ENCODE results near the gene ATG101. TPM values are rescaled to one million over a fixed set of nuclear protein-coding genes. Genes with fewer than 3 reads are reported as not detected.

ATG101 gene
- total RNA-seq, 1 donor, result 64.4 TPM

DNA sequence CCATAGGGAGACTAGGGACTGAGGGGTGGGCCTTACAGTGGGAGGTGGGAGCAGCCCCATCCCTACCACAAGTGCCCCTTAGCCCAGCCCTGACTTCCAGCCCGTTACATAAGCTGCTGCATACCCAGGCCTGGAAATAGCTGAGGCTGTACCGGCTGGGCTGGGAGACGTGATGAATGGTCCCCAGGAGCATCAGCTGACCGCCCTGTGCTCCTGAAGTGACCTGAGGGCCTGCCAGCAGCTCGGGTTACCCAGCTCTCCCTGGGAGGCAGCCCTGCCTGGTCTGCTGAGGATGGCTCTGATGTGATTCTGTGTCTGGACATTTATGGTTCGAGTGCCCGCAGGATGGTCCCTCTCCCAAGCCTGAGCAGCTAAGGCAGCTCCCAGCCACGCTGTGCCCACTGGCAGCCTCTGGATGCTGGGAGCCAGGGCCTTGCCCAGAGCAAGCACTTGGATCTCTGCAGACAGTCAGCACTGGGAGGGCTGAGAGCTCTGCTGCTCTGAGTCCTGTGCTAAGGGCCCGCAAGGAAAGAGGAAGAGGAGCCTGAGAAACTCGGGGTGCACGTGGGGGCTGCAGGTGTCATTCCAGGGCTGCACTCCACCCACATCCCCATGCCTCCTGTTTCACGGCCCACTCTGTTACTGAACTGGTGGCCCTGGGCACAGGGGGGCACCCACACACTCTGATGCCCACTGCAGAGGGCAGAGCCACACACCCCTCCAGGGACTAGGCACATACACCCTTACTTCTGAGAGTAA, 42.5 kb upstream of the ATG101 start:
- peaks cover 13% of the 10 kb centered on the region for H3K4me1 ChIP-seq (ENCODE audit: insufficient read depth, low read length)
- no peak overlapping the region for H3K27ac ChIP-seq (ENCODE audit: low read depth, low read length)
- DNase-seq (ENCODE audit: insufficient read length, low spot score, missing footprints), result no peak
- no peak overlapping the region for H3K4me3 ChIP-seq (ENCODE audit: insufficient read depth, low read length)
- H3K27me3 ChIP-seq (ENCODE audit: insufficient read depth, low read length), result peaks cover 9% of the 10 kb centered on the region
- H3K79me2 ChIP-seq (ENCODE audit: insufficient read depth, low read length), result no peaks in the 10 kb centered on the region
- H4K20me1 ChIP-seq (ENCODE audit: insufficient read depth, low read length), result no peaks in the 10 kb centered on the region
- H3K36me3 ChIP-seq (ENCODE audit: insufficient read depth, low read length), result no peaks in the 10 kb centered on the region
- no peak overlapping the region for H3K4me2 ChIP-seq (ENCODE audit: insufficient read depth, low read length)
- TF ChIP-seq, protein P1, sequence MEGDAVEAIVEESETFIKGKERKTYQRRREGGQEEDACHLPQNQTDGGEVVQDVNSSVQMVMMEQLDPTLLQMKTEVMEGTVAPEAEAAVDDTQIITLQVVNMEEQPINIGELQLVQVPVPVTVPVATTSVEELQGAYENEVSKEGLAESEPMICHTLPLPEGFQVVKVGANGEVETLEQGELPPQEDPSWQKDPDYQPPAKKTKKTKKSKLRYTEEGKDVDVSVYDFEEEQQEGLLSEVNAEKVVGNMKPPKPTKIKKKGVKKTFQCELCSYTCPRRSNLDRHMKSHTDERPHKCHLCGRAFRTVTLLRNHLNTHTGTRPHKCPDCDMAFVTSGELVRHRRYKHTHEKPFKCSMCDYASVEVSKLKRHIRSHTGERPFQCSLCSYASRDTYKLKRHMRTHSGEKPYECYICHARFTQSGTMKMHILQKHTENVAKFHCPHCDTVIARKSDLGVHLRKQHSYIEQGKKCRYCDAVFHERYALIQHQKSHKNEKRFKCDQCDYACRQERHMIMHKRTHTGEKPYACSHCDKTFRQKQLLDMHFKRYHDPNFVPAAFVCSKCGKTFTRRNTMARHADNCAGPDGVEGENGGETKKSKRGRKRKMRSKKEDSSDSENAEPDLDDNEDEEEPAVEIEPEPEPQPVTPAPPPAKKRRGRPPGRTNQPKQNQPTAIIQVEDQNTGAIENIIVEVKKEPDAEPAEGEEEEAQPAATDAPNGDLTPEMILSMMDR (IDR thresholded peaks at IDR 0.05; ENCODE audit: extremely low read depth, low read depth, low read length), result no peak
- no peaks in the 10 kb centered on the region for H3K9me3 ChIP-seq (ENCODE audit: low read depth, low read length)
- H2AFZ ChIP-seq (ENCODE audit: low read length), result no peak overlapping the region

- no peaks in the 10 kb centered on the region for H3K36me3 ChIP-seq (ENCODE audit: insufficient read depth, low read length)
- TF ChIP-seq, protein P1 (IDR thresholded peaks at IDR 0.05; ENCODE audit: extremely low read depth, low read depth, low read length), result no peak
- DNase-seq (ENCODE audit: insufficient read length, low spot score, missing footprints), result no peak
These were observed 40.1 kb upstream of the ATG101 start for GRCh38 chr12:52029685-52030084.

DNA sequence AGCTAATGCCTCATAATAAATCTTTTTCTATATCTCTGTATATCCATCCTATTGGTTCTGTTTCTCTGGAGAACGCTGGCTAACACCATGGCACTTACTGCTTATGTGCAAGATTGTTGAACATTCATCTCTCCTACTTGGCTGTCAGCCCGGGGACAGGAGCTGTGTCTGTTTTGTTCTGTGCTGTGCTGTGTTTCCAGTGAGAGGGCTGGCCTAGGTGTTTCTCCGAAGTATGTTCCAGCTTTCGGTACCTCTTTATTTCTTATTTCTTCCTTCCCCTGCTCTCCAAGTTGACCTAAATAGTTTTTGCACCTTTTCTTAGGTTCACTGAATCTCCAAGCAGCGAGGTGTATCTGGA, 37.4 kb upstream of the ATG101 start:
- Histone ChIP-seq H3K36me3 (ENCODE audit: insufficient read depth, low read length) (no peaks in the 10 kb centered on the region), H2AFZ (ENCODE audit: low read length) (peak overlapping the region; percentile 69), H3K9me3 (ENCODE audit: low read depth, low read length) (no peaks in the 10 kb centered on the region), H3K4me3 (ENCODE audit: insufficient read depth, low read length) (peak overlapping the region; percentile 68), H3K79me2 (ENCODE audit: insufficient read depth, low read length) (peaks cover 1% of the 10 kb centered on the region), H3K27me3 (ENCODE audit: insufficient read depth, low read length) (no peaks in the 10 kb centered on the region), H3K4me1 (ENCODE audit: insufficient read depth, low read length) (peaks cover 20% of the 10 kb centered on the region), H4K20me1 (ENCODE audit: insufficient read depth, low read length) (no peaks in the 10 kb centered on the region), H3K4me2 (ENCODE audit: insufficient read depth, low read length) (peak overlapping the region; percentile 98), H3K27ac (ENCODE audit: low read depth, low read length) (peak overlapping the region; percentile 91)
- TF ChIP-seq, protein P1 (IDR thresholded peaks at IDR 0.05; ENCODE audit: extremely low read depth, low read depth, low read length), result no peak
- peak; percentile 96 for DNase-seq (ENCODE audit: insufficient read length, low spot score, missing footprints)

More at GRCh38 chr12:52029685-52030084, 40.1 kb upstream of the ATG101 start:
- H3K4me2 ChIP-seq (ENCODE audit: insufficient read depth, low read length), result no peak overlapping the region
- no peak overlapping the region for H2AFZ ChIP-seq (ENCODE audit: low read length)
- H4K20me1 ChIP-seq (ENCODE audit: insufficient read depth, low read length), result no peaks in the 10 kb centered on the region
- H3K79me2 ChIP-seq (ENCODE audit: insufficient read depth, low read length), result no peaks in the 10 kb centered on the region
- no peak overlapping the region for H3K4me3 ChIP-seq (ENCODE audit: insufficient read depth, low read length)
- peaks cover 20% of the 10 kb centered on the region for H3K4me1 ChIP-seq (ENCODE audit: insufficient read depth, low read length)
- H3K27me3 ChIP-seq (ENCODE audit: insufficient read depth, low read length), result no peaks in the 10 kb centered on the region
- H3K9me3 ChIP-seq (ENCODE audit: low read depth, low read length), result no peaks in the 10 kb centered on the region
- no peak overlapping the region for H3K27ac ChIP-seq (ENCODE audit: low read depth, low read length)

- Histone ChIP-seq H4K20me1 (ENCODE audit: insufficient read depth, low read length) (no peaks in the 10 kb centered on the region), H3K79me2 (ENCODE audit: insufficient read depth, low read length) (peaks cover 2% of the 10 kb centered on the region), H3K27ac (ENCODE audit: low read depth, low read length) (peak overlapping the region; percentile 93), H3K9me3 (ENCODE audit: low read depth, low read length) (no peaks in the 10 kb centered on the region), H3K27me3 (ENCODE audit: insufficient read depth, low read length) (no peaks in the 10 kb centered on the region), H3K4me1 (ENCODE audit: insufficient read depth, low read length) (peaks cover 22% of the 10 kb centered on the region), H3K4me2 (ENCODE audit: insufficient read depth, low read length) (peak overlapping the region; percentile 98), H3K36me3 (ENCODE audit: insufficient read depth, low read length) (no peaks in the 10 kb centered on the region), H2AFZ (ENCODE audit: low read length) (peak overlapping the region; percentile 69), H3K4me3 (ENCODE audit: insufficient read depth, low read length) (peak overlapping the region; percentile 68)
- DNase-seq (ENCODE audit: insufficient read length, low spot score, missing footprints), result peak; percentile 100
- TF ChIP-seq, protein P1 (IDR thresholded peaks at IDR 0.05; ENCODE audit: extremely low read depth, low read depth, low read length), result no peak
These were observed 36.9 kb upstream of the ATG101 start for GRCh38 chr12:52032804-52033445.
